Activated CD4-positive, CD25-positive, alpha-beta regulatory T cell treated with anti-CD3 and anti-CD28 coated beads, Interleukin-2, amount 50 U/mL, for 24 hours (primary cell): ENCODE results near the gene RTEL1.

Experiments used
- ATAC-seq, 2 donors: fragments of 150-1000 bp; cut with Tn5 transposase; one replicate each; pipeline ENCODE4 v1.10.0; 2021; ENCODE audit warnings: mild to moderate bottlenecking in 1 of 2, moderate library complexity in 1 of 2

RTEL1 gene

GRCh38 chr20:63690003-63690897 lies 32.1 kb downstream of the RTEL1 start:
- ATAC-seq = no peak

- ATAC-seq = no peak
Measured at GRCh38 chr20:63690898-63691710, 33.0 kb downstream of the RTEL1 start.

GRCh38 chr20:63691711-63692435 lies 33.8 kb downstream of the RTEL1 start:
- ATAC-seq = no peak

- no peak for ATAC-seq
Measured at GRCh38 chr20:63692436-63693082, 34.4 kb downstream of the RTEL1 start.

GRCh38 chr20:63693083-63693732 lies 35.1 kb downstream of the RTEL1 start:
- no peak for ATAC-seq

GRCh38 chr20:63693733-63694583 lies 35.8 kb downstream of the RTEL1 start:
- no peak for ATAC-seq

- no peak for ATAC-seq
Measured at GRCh38 chr20:63694584-63695423, 36.7 kb downstream of the RTEL1 start.

GRCh38 chr20:63695424-63696305 lies 37.6 kb downstream of the RTEL1 start:
- ATAC-seq = no peak

- peak; percentile 19 to 22 for ATAC-seq
Measured at GRCh38 chr20:63696306-63696627, 38.2 kb downstream of the RTEL1 start.

GRCh38 chr20:63696628-63697356 lies 38.7 kb downstream of the RTEL1 start, which contains the start of gene TNFRSF6B:
Gene TNFRSF6B (plus strand): TSS chr20:63696652. CDS start chr20:63696768, 116 bp downstream.
- peak; percentile 3 to 10 for ATAC-seq

- no peak for ATAC-seq
Measured at GRCh38 chr20:63697357-63697867, 39.3 kb downstream of the RTEL1 start.

- no peak for ATAC-seq
Measured at GRCh38 chr20:63697868-63698545, 39.9 kb downstream of the RTEL1 start.

GRCh38 chr20:63698739-63699465 lies 40.8 kb downstream of the RTEL1 start:
- peak; percentile 62 to 68 for ATAC-seq

GRCh38 chr20:63699466-63700198 lies 41.5 kb downstream of the RTEL1 start:
- ATAC-seq = no peak

GRCh38 chr20:63700199-63701050 lies 42.3 kb downstream of the RTEL1 start:
- ATAC-seq = no peak
